Adrenal gland (tissue), 12 donors: Measurements from ENCODE around the gene MAD1L1. TPM values are rescaled to one million over a fixed set of nuclear protein-coding genes. Genes with fewer than 3 reads are reported as not detected.

Experiments used
- DNase-seq, 7 donors: peaks; one replicate each; pipeline ENCODE4 v3.0.0-alpha.2; 2019 to 2020
- H3K27ac ChIP-seq, 5 donors: fragments of 200-600 bp; sonication (generic) in 4 of 5; 1 replicate in 3 of 5; 2 replicates in 2 of 5; pipeline versions ENCODE4 v1.5.1 to v1.8.0; 2016 to 2020; ENCODE audit warnings: mild to moderate bottlenecking in 1 of 5
- H3K27me3 ChIP-seq: fragments of 200-600 bp; 2 replicates; pipeline ENCODE4 v1.8.0; 2021
- H3K36me3 ChIP-seq, 2 donors: fragments of 200-600 bp; replicated peaks in 1 of 2; 1 replicate in 1 of 2; 2 replicates in 1 of 2; pipeline versions ENCODE4 v1.5.1 to v1.8.0; 2018 to 2022
- H3K4me1 ChIP-seq, 2 donors: fragments of 200-600 bp; replicated peaks in 1 of 2; 1 replicate in 1 of 2; 2 replicates in 1 of 2; pipeline versions ENCODE4 v1.5.1 to v1.8.0; 2018 to 2021
- H3K4me3 ChIP-seq, 4 donors: fragments of 200-600 bp; sonication (generic) in 3 of 4; one replicate each; pipeline ENCODE4 v1.5.1; 2016 to 2018
- H3K9me3 ChIP-seq, 3 donors: fragments of 200-600 bp; sonication (generic) in 1 of 3; replicated peaks in 1 of 3; 1 replicate in 2 of 3; 2 replicates in 1 of 3; pipeline versions ENCODE4 v1.5.1 to v1.8.0; 2016 to 2021
- POLR2A ChIP-seq, 2 donors: fragments of 450-650 bp; IDR thresholded peaks; one replicate each; pipeline ENCODE4 v1.6.1; 2017; ENCODE audit warnings: antibody characterized with exemption in 2 of 2, mild to moderate bottlenecking in 2 of 2, moderate library complexity in 1 of 2
- WGBS, 4 donors: extraction: QIAGEN DNeasy Blood & Tissue Kit in 2 of 4; methylation state at CpG; one replicate each; pipeline versions ENCODE4 v1.1.5 to v1.1.7; 2013 to 2017; 5-methylcytosine and 5-hydroxymethylcytosine counted together
- intact Hi-C, 2 donors: fragments of 100-400 bp; cut with DNase I; formaldehyde crosslinking; loops; one replicate each; pipeline versions ENCODE4 v1.14.1 to v1.15.0; 2022 to 2023
- polyA plus RNA-seq, 3 donors: library from polyadenylated mRNA; stranded (reverse); fragments of 200-250 nt in 2 of 3; fragments of 350-450 nt in 1 of 3; fragmentation: Illumina TruSeq in 1 of 3; extraction: RNeasy Lipid Tissue Mini Kit (QIAGEN cat#74804) in 1 of 3; gene quantifications; one replicate each; pipeline ENCODE4 v1.2.3, GENCODE V29; 2013 to 2014
- total RNA-seq, 9 donors: library from RNA; depleted of rRNA in 4 of 9; stranded (reverse); fragments of >200 nt in 4 of 9; fragments of 120-200 nt in 1 of 9; fragmentation: NEBNext Ultra II Directional in 1 of 9; extraction: Animal tissue kit (Norgen Biotek cat#: 25700) in 1 of 9; gene quantifications; one replicate each; pipeline versions ENCODE4 v1.1.0 to v1.2.4, GENCODE V29; 2013 to 2023
- TF ChIP-seq, protein P1 (sequence below), 6 experiments: fragments of 450-650 bp in 4 of 6; fragments of 200-600 bp in 2 of 6; sonication (generic) in 1 of 6; IDR thresholded peaks; 1 replicate in 5 of 6; 2 replicates in 1 of 6; pipeline versions ENCODE4 v1.5.1 to v1.8.0; 2016 to 2021; ENCODE audit warnings: antibody characterized with exemption in 6 of 6, mild to moderate bottlenecking in 2 of 6, moderate library complexity in 1 of 6
- donor health status: healthy with polysubstance abuse.
- donor health status: Bipolar disorder and iron deficiency.
- donor health status: DM: yes; HTN: yes; CAD: no.
- donor health status: DM: no; HTN: no; CAD: no.
- donor health status: DM: no; HTN: no; CAD: no.
- donor health status: DM: yes; HTN: yes; CAD: no.

MAD1L1 gene
- total and polyA plus RNA-seq, 12 donors = 6.7 to 87.7 (median 28.9) TPM

DNA sequence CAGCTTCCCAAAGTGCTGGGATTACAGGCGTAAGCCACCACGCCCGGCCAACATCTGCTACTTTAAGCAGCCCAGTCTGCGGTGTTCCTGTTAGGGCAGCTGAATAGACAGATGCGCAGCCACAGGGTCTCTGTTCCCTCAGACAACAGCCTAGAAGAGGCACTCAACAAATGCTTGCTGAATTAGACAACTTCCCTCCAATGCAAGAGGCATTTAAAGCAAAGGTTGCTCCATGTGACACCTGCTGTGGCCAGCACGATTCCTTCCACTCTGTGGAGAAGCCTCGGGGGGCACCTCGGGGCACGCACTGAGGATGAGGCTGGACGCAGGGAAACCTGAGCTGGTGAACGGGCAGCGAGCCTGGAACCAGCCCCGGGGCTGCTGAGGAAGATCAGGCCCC lies 237.8 kb downstream of the MAD1L1 start:
- no peaks in the 10 kb centered on the region for H3K9me3 ChIP-seq
- peaks cover 0 to 10% of the 10 kb centered on the region in 2 donors for H3K4me1 ChIP-seq
- WGBS, 4 donors = 93 to 96% (median 95%) methylated on average over 13 of the region's 13 CpGs
- TF ChIP-seq, protein P1, sequence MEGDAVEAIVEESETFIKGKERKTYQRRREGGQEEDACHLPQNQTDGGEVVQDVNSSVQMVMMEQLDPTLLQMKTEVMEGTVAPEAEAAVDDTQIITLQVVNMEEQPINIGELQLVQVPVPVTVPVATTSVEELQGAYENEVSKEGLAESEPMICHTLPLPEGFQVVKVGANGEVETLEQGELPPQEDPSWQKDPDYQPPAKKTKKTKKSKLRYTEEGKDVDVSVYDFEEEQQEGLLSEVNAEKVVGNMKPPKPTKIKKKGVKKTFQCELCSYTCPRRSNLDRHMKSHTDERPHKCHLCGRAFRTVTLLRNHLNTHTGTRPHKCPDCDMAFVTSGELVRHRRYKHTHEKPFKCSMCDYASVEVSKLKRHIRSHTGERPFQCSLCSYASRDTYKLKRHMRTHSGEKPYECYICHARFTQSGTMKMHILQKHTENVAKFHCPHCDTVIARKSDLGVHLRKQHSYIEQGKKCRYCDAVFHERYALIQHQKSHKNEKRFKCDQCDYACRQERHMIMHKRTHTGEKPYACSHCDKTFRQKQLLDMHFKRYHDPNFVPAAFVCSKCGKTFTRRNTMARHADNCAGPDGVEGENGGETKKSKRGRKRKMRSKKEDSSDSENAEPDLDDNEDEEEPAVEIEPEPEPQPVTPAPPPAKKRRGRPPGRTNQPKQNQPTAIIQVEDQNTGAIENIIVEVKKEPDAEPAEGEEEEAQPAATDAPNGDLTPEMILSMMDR (IDR thresholded peaks at IDR 0.05) = no peak
- no peak for TF ChIP-seq POLR2A (IDR thresholded peaks at IDR 0.05)
- no peak for DNase-seq
- H3K36me3 ChIP-seq = no peaks in the 10 kb centered on the region
- H3K27me3 ChIP-seq = no peaks in the 10 kb centered on the region
- no peak overlapping the region for H3K27ac ChIP-seq
- no peak overlapping the region for H3K4me3 ChIP-seq
- intact Hi-C loops = no loop called here

DNA sequence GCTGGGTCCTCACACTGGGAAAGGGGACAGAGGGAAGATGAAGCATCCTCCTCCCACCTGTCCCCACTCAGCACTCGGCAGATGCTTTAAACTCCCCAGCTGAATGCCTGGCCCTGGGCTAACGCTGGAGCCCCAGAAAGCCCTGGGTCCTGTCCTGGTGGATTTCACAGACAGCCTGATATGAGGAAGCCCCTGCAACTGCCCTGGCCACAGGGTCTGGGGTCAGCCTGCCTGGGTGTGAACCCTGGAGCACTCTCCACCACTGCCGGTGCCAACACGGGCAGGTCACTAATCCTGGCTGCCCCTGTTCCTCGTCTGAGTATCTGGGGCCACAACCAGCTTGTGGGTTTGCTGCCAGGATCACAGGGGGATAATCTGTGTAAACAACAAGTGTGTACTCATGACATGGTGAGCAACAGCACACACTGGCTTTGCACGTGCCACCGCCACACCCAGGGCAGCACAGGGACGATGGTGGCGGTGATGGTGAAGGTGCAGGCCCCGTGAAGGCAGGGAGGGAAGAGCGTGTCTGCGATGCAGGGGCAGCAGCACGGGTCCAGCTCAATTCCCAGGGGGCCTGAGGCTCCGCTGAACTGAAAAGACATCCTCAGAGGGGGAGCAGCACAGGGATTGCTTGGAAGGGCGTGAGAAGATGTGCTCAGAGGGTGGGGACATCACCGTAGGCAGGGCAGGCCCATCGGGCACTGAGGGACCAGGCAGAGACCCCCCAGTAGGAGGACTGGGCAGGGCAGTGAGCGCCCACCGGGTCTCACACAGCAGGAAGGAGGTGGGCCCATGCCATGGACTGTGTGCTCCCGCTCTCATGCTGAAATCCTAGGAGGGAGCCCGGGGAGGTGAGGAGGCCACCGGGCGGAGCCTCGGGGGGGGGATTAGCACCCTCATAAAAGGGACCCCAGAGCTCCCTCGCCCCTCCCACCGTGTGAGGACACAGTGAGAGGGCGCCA lies 238.7 kb downstream of the MAD1L1 start:
- H3K9me3 ChIP-seq = no peaks in the 10 kb centered on the region
- H3K27ac ChIP-seq = no peak overlapping the region
- intact Hi-C loops = no loop called here
- no peak overlapping the region for H3K4me3 ChIP-seq
- TF ChIP-seq, protein P1 (IDR thresholded peaks at IDR 0.05) = no peak
- TF ChIP-seq POLR2A (IDR thresholded peaks at IDR 0.05) = no peak
- 84 to 92% (median 89%) methylated on average over 25 to 27 of the region's 27 CpGs for WGBS, 4 donors
- no peaks in the 10 kb centered on the region for H3K36me3 ChIP-seq
- H3K4me1 ChIP-seq = peaks cover 0 to 10% of the 10 kb centered on the region in 2 donors
- DNase-seq = no peak
- no peaks in the 10 kb centered on the region for H3K27me3 ChIP-seq

DNA sequence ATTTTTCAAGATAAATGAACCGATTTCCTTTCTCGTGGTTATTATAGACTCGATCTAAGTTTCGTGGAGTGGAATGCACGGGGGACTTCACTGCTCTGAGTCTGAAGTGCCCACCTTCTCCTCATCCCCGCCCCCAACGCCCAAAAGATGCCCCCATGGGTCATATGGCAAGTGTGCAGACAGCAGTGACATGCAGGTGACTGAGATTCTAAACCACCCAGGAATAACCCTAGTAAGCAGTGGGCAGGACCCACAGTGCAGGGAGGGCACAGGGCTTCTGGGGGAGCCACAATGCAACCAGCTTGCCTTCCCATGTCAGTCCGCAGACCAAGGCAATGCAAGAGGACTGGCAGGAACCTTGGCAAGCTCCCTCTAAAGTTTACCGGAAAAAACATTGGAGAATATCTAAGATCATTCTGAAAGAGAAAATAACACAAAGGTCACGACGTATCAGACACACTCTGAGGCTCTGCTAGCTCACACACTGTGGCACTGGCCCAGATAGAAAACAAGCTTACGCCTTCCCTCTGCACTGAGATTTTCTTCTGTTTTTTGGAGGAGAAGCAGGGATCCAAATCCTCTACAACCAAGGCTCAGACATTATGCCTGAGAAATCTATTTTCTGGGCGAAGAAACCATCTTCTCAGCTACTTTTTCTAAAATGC lies 239.6 kb downstream of the MAD1L1 start:
- no peaks in the 10 kb centered on the region for H3K9me3 ChIP-seq
- peak in 4 of 7 donors; percentile 28 to 53 (median 36) for DNase-seq
- no peak overlapping the region for H3K4me3 ChIP-seq
- no peak for TF ChIP-seq POLR2A (IDR thresholded peaks at IDR 0.05)
- TF ChIP-seq, protein P1 (IDR thresholded peaks at IDR 0.05) = no peak
- peaks cover 0 to 10% of the 10 kb centered on the region in 2 donors for H3K4me1 ChIP-seq
- WGBS, 4 donors = 61 to 70% (median 65%) methylated on average over 11 to 13 of the region's 13 CpGs
- no peak overlapping the region for H3K27ac ChIP-seq
- no peaks in the 10 kb centered on the region for H3K27me3 ChIP-seq
- intact Hi-C loops = no loop called here
- H3K36me3 ChIP-seq = no peaks in the 10 kb centered on the region

DNA sequence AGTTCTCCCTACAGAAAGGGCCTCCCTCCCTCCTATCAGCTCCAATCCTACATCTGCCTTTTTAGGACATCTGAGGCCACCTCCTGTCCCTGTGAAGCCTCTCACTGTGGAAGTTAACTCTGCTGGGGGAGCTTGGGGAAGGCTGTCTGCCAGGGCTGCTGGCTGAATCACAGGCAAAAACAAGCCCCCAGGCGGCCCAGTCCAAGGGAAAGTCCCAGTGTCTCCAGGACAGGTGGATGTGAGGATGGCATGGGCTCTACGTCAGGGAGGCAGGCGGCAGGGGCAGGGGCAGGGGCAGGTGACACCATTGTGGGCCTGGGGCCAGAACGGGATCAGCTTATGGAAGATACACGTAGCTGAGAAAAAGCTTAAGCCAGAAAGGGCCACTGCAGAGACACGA lies 240.2 kb downstream of the MAD1L1 start:
- intact Hi-C loops = no loop called here
- TF ChIP-seq POLR2A (IDR thresholded peaks at IDR 0.05) = no peak
- TF ChIP-seq, protein P1 (IDR thresholded peaks at IDR 0.05) = no peak
- WGBS, 4 donors = 83 to 97% (median 90%) methylated on average over 6 of the region's 6 CpGs
- H3K4me3 ChIP-seq = no peak overlapping the region
- no peaks in the 10 kb centered on the region for H3K9me3 ChIP-seq
- H3K4me1 ChIP-seq = peaks cover 0 to 10% of the 10 kb centered on the region in 2 donors
- DNase-seq = peak in 1 of 7 donors; percentile 60
- H3K36me3 ChIP-seq = no peaks in the 10 kb centered on the region
- H3K27me3 ChIP-seq = no peaks in the 10 kb centered on the region
- no peak overlapping the region for H3K27ac ChIP-seq
